ENCODE results near the gene IGF1R. TPM values are rescaled to one million over a fixed set of nuclear protein-coding genes. Genes with fewer than 3 reads are reported as not detected.

Gene IGF1R
- total RNA-seq, 4 donors from 2014 or later: 49.4 to 239 (median 109) TPM

GRCh38 chr15:98866511-98866910 lies 218.2 kb downstream of the IGF1R start:
- H3K36me3 ChIP-seq: no peaks in the 10 kb centered on the region
- no peak for DNase-seq
- no peaks in the 10 kb centered on the region for H3K9me3 ChIP-seq
- 45 to 51% methylated on average over 11 of the region's 11 CpGs for WGBS, 2 donors (ENCODE audit: low coverage in 1 of 2)
- H3K27ac ChIP-seq: peak overlapping the region; percentile 77 to 80 (median 79)
- in situ Hi-C loops (cut with MboI; ENCODE audit: low pct_ligation_motif_present in 1 of 4, low pct_unique_long_range_greater_than_20kb in 1 of 4, low sequenced_read_pairs in 3 of 4): no loop called here
- intact Hi-C loops (cut with DNase I; ENCODE audit: low total_unique reads): no loop called here
- H3K4me3 ChIP-seq: peak overlapping the region in 3 of 4 donors; percentile 24 to 55 (median 31)
- H3K4me1 ChIP-seq: peaks cover 0 to 12% (median 0%) of the 10 kb centered on the region in 4 donors
- TF ChIP-seq POLR2AphosphoS5 (IDR thresholded peaks at IDR 0.05) (no peak), POLR2A (IDR thresholded peaks at IDR 0.05) (no peak), EP300 (IDR thresholded peaks at IDR 0.05; ENCODE audit: low read depth) (no peak), CTCF (IDR thresholded peaks at IDR 0.05) (no peak)
- H3K27me3 ChIP-seq: no peaks in the 10 kb centered on the region

- Histone ChIP-seq H3K4me1 (peaks cover under 1 to 16% (median 4%) of the 10 kb centered on the region in 4 donors), H3K9me3 (no peaks in the 10 kb centered on the region), H3K4me3 (no peak overlapping the region), H3K27me3 (no peaks in the 10 kb centered on the region), H3K27ac (no peak overlapping the region), H3K36me3 (no peaks in the 10 kb centered on the region)
- TF ChIP-seq CTCF (IDR thresholded peaks at IDR 0.05): no peak
- TF ChIP-seq EP300 (IDR thresholded peaks at IDR 0.05; ENCODE audit: low read depth): no peak
- intact Hi-C loops (cut with DNase I; ENCODE audit: low total_unique reads): no loop called here
- 80 to 85% methylated on average over 1 to 6 of the region's 6 CpGs for WGBS, 2 donors (ENCODE audit: low coverage in 1 of 2)
- in situ Hi-C loops (cut with MboI; ENCODE audit: low pct_ligation_motif_present in 1 of 4, low pct_unique_long_range_greater_than_20kb in 1 of 4, low sequenced_read_pairs in 3 of 4): no loop called here
- DNase-seq: no peak
These were observed 220.2 kb downstream of the IGF1R start for GRCh38 chr15:98868564-98868963.

- no peak for TF ChIP-seq EP300 (IDR thresholded peaks at IDR 0.05; ENCODE audit: low read depth)
- TF ChIP-seq CTCF (IDR thresholded peaks at IDR 0.05): no peak
- TF ChIP-seq POLR2AphosphoS5 (IDR thresholded peaks at IDR 0.05): no peak
- no peak for TF ChIP-seq POLR2A (IDR thresholded peaks at IDR 0.05)
- H3K27ac ChIP-seq: no peak overlapping the region
- in situ Hi-C loops (cut with MboI; ENCODE audit: low pct_ligation_motif_present in 1 of 4, low pct_unique_long_range_greater_than_20kb in 1 of 4, low sequenced_read_pairs in 3 of 4) (no loop called here), intact Hi-C loops (cut with DNase I; ENCODE audit: low total_unique reads) (no loop called here)
- H3K9me3 ChIP-seq: no peaks in the 10 kb centered on the region
- H3K36me3 ChIP-seq: no peaks in the 10 kb centered on the region
- H3K4me3 ChIP-seq: no peak overlapping the region
- no peak for DNase-seq
- no peaks in the 10 kb centered on the region for H3K27me3 ChIP-seq
- 96 to 100% methylated on average over 1 to 6 of the region's 6 CpGs for WGBS, 2 donors (ENCODE audit: low coverage in 1 of 2)
- H3K4me1 ChIP-seq: peaks cover 8 to 30% (median 14%) of the 10 kb centered on the region in 4 donors
These were observed 222.4 kb downstream of the IGF1R start for GRCh38 chr15:98870788-98871187.

- DNase-seq: no peak
- Histone ChIP-seq H3K4me3 (no peak overlapping the region), H3K27me3 (no peaks in the 10 kb centered on the region), H3K9me3 (no peaks in the 10 kb centered on the region), H3K27ac (no peak overlapping the region), H3K36me3 (no peaks in the 10 kb centered on the region), H3K4me1 (peaks cover 8 to 32% (median 17%) of the 10 kb centered on the region in 4 donors)
- no peak for TF ChIP-seq CTCF (IDR thresholded peaks at IDR 0.05)
- no peak for TF ChIP-seq EP300 (IDR thresholded peaks at IDR 0.05; ENCODE audit: low read depth)
- TF ChIP-seq POLR2A (IDR thresholded peaks at IDR 0.05): no peak
- 78 to 83% methylated on average over 3 of the region's 3 CpGs for whole genome bisulfite sequencing, 2 donors (ENCODE audit: low coverage in 1 of 2)
- intact Hi-C loops (cut with DNase I; ENCODE audit: low total_unique reads) (no loop called here), in situ Hi-C loops (cut with MboI; ENCODE audit: low pct_ligation_motif_present in 1 of 4, low pct_unique_long_range_greater_than_20kb in 1 of 4, low sequenced_read_pairs in 3 of 4) (no loop called here)
These were observed 224.4 kb downstream of the IGF1R start for GRCh38 chr15:98872774-98873173.

All from transverse colon (tissue), 4 donors.